Esophagus mucosa (tissue), 1 donor: Measurements from ENCODE around the gene KRTAP4-9. TPM values are rescaled to one million over a fixed set of nuclear protein-coding genes. Genes with fewer than 3 reads are reported as not detected.
"Not testable (repeated sequence)": the region's sequence is repeated elsewhere in the genome, so short reads cannot be mapped to it uniquely, and the experiment has no call there.

ENCODE experiments used
- ATAC-seq: fragments of 200-7000 bp; cut with Tn5 transposase; one replicate; pipeline ENCODE4 v1.9.1; 2020
- total RNA-seq: library from RNA; stranded (reverse); gene quantifications from one replicate; pipeline ENCODE4 v1.2.4, GENCODE V29; 2023
- donor health status: DM: yes; HTN: yes; CAD: no.

Gene KRTAP4-9
- total RNA-seq, 1 donor from 2014 or later = not detected

DNA sequence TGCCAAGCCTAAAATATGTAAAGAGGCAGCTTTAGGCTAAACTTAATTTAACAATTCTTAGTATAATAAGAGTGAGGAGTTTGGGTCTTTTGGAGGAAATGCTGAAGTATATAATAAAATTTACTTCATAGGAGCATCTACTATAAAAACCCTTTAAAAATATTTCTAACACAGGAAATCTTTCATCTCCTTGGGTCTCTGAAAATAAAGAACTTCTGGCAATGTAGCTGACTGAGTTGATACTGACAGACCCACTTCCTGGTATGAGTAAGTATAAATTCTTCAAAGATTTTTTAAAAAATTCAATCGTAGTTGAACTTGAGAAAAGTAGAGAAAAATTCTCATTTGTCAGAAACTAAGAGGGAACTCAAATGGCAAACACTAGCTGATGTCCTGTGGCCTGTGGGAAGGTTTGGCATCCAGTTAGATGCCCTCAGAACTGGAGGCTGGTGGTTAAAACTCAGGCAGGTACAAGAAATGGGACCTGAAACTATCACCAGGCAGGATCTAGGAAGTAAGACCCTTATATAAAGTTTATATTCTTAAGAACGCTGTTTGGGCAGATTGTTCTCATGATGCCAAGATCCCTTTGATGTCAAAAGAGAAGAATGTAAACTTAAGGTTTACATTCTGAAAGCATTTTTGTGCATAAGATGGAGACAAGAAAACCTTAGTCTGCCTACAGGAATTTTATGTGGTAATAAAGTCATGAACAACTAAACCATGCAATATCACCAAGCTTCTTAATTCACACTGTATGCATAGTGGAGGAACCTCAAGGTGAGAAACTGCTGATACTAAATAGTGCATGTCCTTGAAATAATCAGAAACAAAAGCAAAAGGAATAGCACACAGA lies 28.9 kb downstream of the KRTAP4-9 start:
- ATAC-seq = no peak

DNA sequence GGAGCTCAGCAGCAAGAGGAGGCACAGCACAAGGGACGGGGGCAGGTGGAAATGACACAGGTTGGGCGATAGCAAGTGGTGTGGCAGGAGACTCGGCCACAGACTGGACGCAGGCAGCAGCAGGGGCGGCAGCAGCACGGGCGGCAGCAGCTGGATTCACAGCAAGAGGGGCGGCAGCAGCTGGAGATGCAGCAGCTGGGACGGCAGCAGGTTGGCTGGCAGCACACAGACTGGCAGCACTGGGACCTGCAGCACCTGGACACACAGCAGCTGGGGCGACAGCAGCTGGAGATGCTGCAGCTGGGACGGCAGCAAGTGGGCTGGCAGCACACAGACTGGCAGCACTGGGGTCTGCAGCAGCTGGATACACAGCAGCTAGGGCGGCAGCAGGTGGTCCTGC lies 34.7 kb downstream of the KRTAP4-9 start:
- ATAC-seq = not testable (repeated sequence)

DNA sequence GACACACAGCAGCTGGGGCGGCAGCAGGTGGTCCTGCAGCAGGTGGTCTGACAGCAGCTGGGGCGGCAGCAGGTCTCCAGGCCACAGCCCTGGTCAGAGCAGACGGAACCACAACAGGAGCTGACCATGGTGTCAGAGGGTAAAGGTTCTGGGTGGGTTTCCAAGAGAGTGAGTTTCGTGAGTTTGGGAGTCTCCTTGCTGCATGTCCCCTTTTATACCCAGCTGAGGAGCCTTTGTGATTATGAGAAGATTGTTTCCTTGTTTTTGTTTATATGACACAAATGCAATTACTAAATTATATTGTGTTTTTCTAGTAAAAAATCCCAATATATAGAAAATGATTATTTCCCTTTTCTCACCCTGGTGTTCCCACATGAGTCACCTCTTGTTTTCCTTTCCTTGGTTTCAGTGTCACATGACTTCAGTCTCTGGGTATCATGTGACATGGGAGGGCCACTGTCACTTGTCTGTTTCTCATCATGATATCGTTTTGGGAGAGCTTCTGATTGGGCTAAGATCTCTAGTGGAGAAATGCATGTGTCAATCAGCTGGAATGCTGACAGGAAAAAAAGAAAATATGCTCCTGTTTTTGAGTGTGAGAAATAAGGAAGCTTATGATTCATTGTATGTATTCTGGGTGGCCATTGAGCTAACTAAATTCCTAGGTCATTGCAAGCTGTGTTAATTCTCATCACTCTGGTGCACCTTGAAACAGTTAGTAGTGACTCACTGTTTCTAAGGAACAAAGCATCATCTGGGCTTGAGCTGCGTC lies 35.4 kb downstream of the KRTAP4-9 start, which contains the start of gene KRTAP4-6:
TSS of gene KRTAP4-6 (minus strand) at position 185 of the 772 bp plus-strand sequence. CDS start at position 128, 57 bp downstream.
- ATAC-seq = peak; percentile 86

DNA sequence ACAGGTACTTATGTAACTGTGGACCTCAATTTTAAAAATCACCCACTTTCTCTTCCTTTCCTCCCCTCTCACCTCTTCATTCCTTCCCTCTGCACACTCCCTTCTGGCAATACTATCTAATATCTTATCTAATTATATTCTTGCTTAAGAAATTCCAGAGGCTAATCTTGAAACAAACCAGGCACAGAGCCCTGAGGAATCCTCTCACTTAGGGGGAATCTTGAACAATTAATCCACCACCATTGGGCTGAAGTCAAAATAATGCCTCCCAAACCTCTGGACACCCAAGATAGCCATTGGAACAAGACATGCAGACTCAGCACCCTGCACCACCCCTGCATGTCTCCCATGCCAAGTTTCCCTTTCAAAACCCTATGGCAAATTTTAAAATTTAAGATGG lies 36.2 kb downstream of the KRTAP4-9 start:
- no peak for ATAC-seq

DNA sequence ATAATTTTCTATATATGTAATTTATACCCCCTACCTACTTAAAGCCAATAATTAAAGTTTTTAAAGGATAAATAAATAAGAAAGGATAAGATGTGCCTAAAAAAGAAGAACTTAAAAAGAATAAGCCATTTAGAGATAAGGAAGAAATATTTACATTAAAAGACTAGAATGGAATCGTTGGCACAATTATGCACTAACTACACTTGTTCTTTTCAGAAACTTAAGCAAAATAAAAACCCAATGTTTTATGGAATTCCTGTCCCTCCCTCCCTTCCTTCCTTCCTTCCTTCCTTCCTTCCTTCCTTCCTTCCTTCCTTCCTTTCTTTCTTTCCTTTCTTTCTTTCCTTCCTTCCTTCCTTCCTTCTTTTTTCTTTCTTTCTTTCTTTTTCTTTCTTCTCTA lies 39.7 kb downstream of the KRTAP4-9 start:
- ATAC-seq = no peak

DNA sequence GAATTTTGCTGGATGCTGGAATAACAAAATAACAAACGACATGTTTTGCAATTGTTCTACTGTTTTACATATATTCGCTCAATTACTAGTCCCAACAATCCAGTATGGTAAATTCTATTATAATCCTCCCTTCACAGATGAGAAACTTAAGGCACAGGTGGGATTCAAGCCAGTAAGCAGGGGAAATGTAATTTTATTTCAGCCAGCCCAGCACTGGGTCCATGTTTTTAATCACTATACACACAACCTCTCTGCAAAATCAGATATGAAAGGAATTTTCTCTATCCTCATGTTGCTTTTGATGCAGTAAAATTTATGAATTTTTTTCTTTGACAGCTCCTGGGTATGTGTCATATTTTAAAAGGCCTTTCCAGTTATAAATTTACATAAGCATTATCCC lies 40.1 kb downstream of the KRTAP4-9 start:
- ATAC-seq = no peak

DNA sequence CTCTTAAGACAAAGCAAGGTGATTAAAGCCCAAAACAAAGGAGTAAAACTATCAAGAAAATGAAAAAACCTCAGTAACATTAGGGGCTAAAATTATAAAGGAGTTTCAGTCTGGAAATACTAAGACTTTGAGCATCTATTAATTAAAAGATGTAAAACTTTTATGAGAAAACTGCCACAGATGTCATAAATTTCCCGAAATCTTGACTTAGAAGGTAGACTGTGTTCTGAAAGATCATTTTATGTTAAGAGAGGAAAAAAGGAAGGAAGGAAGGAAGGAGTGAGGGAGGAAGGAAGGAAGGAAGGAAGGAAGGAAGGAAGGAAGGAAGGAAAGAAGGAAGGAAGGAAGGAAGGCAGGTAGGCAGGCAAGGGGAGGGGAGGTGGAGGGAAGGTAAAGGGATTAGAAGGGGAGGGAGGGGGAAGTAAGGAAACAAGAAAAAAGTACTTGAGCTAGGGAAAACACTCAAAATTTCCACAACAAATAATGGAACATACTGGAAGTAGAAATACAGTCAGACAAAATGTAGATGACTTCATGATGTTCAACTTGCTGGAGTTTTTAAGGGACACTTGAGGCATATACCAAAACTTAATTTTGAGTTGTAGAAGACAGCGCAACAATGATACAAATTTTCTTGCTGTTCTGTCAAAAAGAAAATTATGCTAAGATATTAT lies 42.5 kb downstream of the KRTAP4-9 start:
- ATAC-seq = no peak

DNA sequence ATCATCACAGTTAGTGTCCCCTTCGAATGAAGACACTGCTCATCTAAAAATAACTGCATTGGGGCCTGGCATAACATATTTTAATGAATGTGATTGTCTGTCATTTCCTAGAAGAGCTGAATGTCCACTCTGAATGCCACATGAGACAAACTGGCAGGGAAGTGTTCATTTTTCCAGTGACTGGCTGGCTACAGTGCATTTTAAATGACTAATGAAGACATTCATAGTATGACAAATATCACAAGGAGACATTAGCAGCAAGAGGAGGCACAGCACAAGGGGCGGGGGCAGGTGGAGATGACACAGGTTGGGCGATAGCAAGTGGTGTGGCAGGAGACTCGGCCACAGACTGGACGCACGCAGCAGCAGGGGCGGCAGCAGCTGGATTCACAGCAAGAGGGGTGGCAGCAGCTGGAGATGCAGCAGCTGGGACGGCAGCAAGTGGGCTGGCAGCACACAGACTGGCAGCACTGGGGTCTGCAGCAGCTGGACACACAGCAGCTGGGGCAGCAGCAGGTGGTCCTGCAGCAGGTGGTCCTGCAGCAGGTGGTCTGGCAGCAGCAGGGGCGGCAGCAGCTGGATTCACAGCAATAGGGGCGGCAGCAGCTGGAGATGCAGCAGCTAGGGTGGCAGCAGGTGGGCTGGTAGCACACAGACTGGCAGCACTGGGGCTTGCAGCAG lies 43.9 kb downstream of the KRTAP4-9 start:
- ATAC-seq = not testable (repeated sequence)

DNA sequence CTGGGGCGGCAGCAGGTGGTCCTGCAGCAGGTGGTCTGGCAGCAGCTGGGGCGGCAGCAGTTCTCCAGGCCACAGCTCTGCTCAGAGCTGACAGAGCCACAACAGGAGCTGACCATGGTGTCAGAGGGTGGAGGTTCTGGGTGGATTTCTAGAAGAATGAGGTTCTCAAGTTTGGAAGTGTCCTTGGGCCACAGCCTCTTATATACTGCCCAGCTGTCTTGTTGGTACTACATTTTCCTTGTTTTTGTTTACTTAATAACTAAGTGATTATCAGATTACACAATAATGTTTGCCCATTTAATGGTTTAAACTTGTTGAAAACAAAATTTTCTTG lies 44.4 kb downstream of the KRTAP4-9 start, which contains the start of gene KRTAP4-5:
TSS of gene KRTAP4-5 (minus strand) at position 174 of the 334 bp plus-strand sequence. CDS start at position 116, 58 bp downstream.
- ATAC-seq = no peak

DNA sequence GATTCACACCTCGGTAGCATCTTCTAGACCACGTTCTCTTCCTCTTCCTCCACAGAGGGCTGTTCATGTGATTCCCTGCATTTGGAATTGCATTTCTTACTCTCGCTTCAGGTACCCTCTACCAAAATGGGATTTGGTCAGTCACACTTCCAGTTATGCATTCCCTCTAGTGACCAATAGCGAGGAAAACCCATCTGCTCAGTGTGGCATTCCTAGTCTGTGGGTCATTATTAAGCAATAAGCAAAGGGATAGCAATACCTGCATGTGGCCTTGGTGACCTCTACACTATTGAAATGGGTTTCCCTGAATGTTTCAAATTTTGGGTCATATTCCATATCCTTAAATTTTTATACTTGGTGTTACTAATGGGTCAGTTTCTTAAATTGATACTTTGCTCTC lies 44.8 kb downstream of the KRTAP4-9 start:
- ATAC-seq = no peak

DNA sequence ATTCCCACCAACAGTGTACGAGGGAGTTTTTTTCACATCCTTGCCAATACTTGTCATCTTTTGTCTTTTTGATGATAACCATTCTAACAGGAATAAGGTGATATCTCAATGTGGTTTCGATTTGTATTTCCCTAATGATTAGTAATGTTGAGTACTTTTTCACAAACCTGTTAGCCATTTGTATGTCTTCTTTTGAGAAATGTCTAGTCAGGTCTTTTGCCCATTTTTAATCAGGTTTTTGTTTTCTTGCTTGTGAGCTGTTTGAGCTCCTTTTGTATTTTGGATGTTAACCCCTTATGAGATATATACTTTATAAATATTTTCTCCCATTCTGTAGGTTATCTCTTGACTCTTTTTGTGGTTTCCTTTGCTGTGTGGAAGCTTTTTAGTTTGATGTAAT lies 46.3 kb downstream of the KRTAP4-9 start:
- no peak for ATAC-seq

DNA sequence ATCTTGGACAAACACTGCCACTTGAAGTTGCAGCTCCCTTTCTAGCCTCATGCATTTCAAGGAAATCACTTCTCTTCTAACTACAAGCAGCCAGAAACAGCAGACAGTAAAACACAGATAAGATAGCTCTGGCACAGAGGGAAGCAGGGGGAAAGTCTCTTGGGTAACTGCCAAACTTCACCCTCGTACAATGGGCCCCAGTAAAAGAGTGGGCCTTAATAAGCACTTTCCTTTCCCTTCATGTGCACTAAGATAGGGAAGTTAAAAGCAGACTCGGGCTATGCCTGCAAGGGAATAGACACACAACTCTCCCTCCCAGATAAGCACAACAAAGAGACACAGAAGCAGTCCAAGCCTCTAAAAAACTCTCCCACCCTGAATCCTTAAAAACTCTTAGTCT lies 48.7 kb downstream of the KRTAP4-9 start:
- ATAC-seq = no peak

Other genes with a start within 250 kb of the KRTAP4-9 start
- gene KRT12, start 238.2 kb upstream of the KRTAP4-9 start, total RNA-seq = not detected
- gene KRT20, start 220.1 kb upstream of the KRTAP4-9 start, total RNA-seq = 0.20 TPM
- gene KRT23, start 167.7 kb upstream of the KRTAP4-9 start, total RNA-seq = 3.1 TPM
- not detected for gene KRT39, start 138.4 kb upstream of the KRTAP4-9 start, total RNA-seq
- gene KRT40, start 121.1 kb upstream of the KRTAP4-9 start, total RNA-seq = not detected
- gene KRTAP3-3, start 111.2 kb upstream of the KRTAP4-9 start, total RNA-seq = not detected
- not detected for gene KRTAP3-2, start 105.5 kb upstream of the KRTAP4-9 start, total RNA-seq
- gene KRTAP3-1, start 96.3 kb upstream of the KRTAP4-9 start, total RNA-seq = not detected
- gene KRTAP1-5, start 78.2 kb upstream of the KRTAP4-9 start, total RNA-seq = not detected
- gene KRTAP1-4, start 75.2 kb upstream of the KRTAP4-9 start, total RNA-seq = not detected
- not detected for gene KRTAP1-3, start 70.5 kb upstream of the KRTAP4-9 start, total RNA-seq
- not detected for gene KRTAP1-1, start 63.9 kb upstream of the KRTAP4-9 start, total RNA-seq
- gene KRTAP2-1, start 58.1 kb upstream of the KRTAP4-9 start, total RNA-seq = not detected
- not detected for gene KRTAP2-2, start 50.2 kb upstream of the KRTAP4-9 start, total RNA-seq
- not detected for gene KRTAP2-3, start 45.3 kb upstream of the KRTAP4-9 start, total RNA-seq
- not detected for gene KRTAP2-4, start 39.5 kb upstream of the KRTAP4-9 start, total RNA-seq
- not detected for gene KRTAP4-7, start 21.2 kb upstream of the KRTAP4-9 start, total RNA-seq
- gene KRTAP4-8, start 7.2 kb upstream of the KRTAP4-9 start, total RNA-seq = not detected
- gene KRTAP4-16, start 3.2 kb upstream of the KRTAP4-9 start, total RNA-seq = not detected
- not detected for gene KRTAP4-11, start 13.0 kb downstream of the KRTAP4-9 start, total RNA-seq
- not detected for gene KRTAP4-12, start 18.8 kb downstream of the KRTAP4-9 start, total RNA-seq
- gene KRTAP4-6, start 35.2 kb downstream of the KRTAP4-9 start, total RNA-seq = not detected
- not detected for gene KRTAP4-5, start 44.4 kb downstream of the KRTAP4-9 start, total RNA-seq
- not detected for gene KRTAP4-4, start 55.4 kb downstream of the KRTAP4-9 start, total RNA-seq
- gene KRTAP4-3, start 62.8 kb downstream of the KRTAP4-9 start, total RNA-seq = not detected
- not detected for gene KRTAP4-2, start 72.8 kb downstream of the KRTAP4-9 start, total RNA-seq
- gene KRTAP4-1, start 79.5 kb downstream of the KRTAP4-9 start, total RNA-seq = not detected
- not detected for gene KRTAP9-1, start 84.5 kb downstream of the KRTAP4-9 start, total RNA-seq
- gene KRTAP9-2, start 121.3 kb downstream of the KRTAP4-9 start, total RNA-seq = not detected
- not detected for gene KRTAP9-3, start 127.1 kb downstream of the KRTAP4-9 start, total RNA-seq
- gene KRTAP9-8, start 132.6 kb downstream of the KRTAP4-9 start, total RNA-seq = not detected
- gene KRTAP9-4, start 144.3 kb downstream of the KRTAP4-9 start, total RNA-seq = not detected
- gene KRTAP9-9, start 150.0 kb downstream of the KRTAP4-9 start, total RNA-seq = not detected
- not detected for gene KRTAP9-6, start 160.0 kb downstream of the KRTAP4-9 start, total RNA-seq
- gene KRTAP9-7, start 170.3 kb downstream of the KRTAP4-9 start, total RNA-seq = not detected
- gene KRTAP29-1, start 197.5 kb downstream of the KRTAP4-9 start, total RNA-seq = not detected
- not detected for gene KRTAP16-1, start 203.9 kb downstream of the KRTAP4-9 start, total RNA-seq
- gene KRTAP17-1, start 210.3 kb downstream of the KRTAP4-9 start, total RNA-seq = not detected
- gene KRT33A, start 245.4 kb downstream of the KRTAP4-9 start, total RNA-seq = 0.92 TPM